Measurements from ENCODE around the gene LAMA2. TPM values are rescaled to one million over a fixed set of nuclear protein-coding genes. Genes with fewer than 3 reads are reported as not detected.
A peak's percentile ranks its signal among the peaks of the same experiment; 100 is the strongest.

The LAMA2 gene
- total and polyA plus RNA-seq, 2 experiments from 2014 or later: 0.91 to 6.4 TPM

- TF ChIP-seq CTCF (conservative IDR thresholded peaks at IDR 0.05; ENCODE audit: low read depth in 2 of 2) (peak in 1 of 2 experiments; percentile 46; a peak in 2 of 4 replicates), NANOG (IDR thresholded peaks at IDR 0.05; ENCODE audit: borderline replicate concordance) (no peak)
These were observed 251.6 kb downstream of the LAMA2 start (continued) for GRCh38 chr6:129134535-129134934.

GRCh38 chr6:129135451-129135850 lies 252.5 kb downstream of the LAMA2 start:
- H3K4me1 Mint-ChIP-seq: no peaks in the 10 kb centered on the region
- H3K27me3 Mint-ChIP-seq (ENCODE audit: insufficient read depth, low read depth, poor library complexity): no peaks in the 10 kb centered on the region
- TF ChIP-seq JUNB (IDR thresholded peaks at IDR 0.05; ENCODE audit: unreplicated experiment): no peak
- no peak for TF ChIP-seq ZNF331 (CRISPR knock-in tag; IDR thresholded peaks at IDR 0.05; ENCODE audit: low read depth)
- no peak for TF ChIP-seq EZH2 (IDR thresholded peaks at IDR 0.05; ENCODE audit: low read depth, unreplicated experiment)
- no peak for TF ChIP-seq EZH2phosphoT487 (IDR thresholded peaks at IDR 0.05; ENCODE audit: unreplicated experiment)
- no peak for TF ChIP-seq ETS1 (IDR thresholded peaks at IDR 0.05)
- no peak for TF ChIP-seq CREB1 (CRISPR knock-in tag; IDR thresholded peaks at IDR 0.05; ENCODE audit: low read depth)
- no peak for TF ChIP-seq ZNF114 (CRISPR knock-in tag; IDR thresholded peaks at IDR 0.05)
- TF ChIP-seq ZNF462 (CRISPR knock-in tag; IDR thresholded peaks at IDR 0.05): no peak
- TF ChIP-seq REST (IDR thresholded peaks at IDR 0.05; ENCODE audit: unreplicated experiment): no peak
- no peak for TF ChIP-seq STAT1 (IDR thresholded peaks at IDR 0.05; ENCODE audit: unreplicated experiment)
- TF ChIP-seq POLR2AphosphoS5 (IDR thresholded peaks at IDR 0.05; ENCODE audit: low read depth): no peak

More at GRCh38 chr6:129135451-129135850, 252.5 kb downstream of the LAMA2 start:
- no peaks in the 10 kb centered on the region for H3K79me2 ChIP-seq (replicated peaks; ENCODE audit: insufficient read depth)
- H3K4me3 ChIP-seq: no peak overlapping the region
- H3K36me3 ChIP-seq (ENCODE audit: insufficient read depth): no peaks in the 10 kb centered on the region
- H3K27me3 ChIP-seq (ENCODE audit: insufficient read depth): no peaks in the 10 kb centered on the region
- no peak overlapping the region for H3K27ac ChIP-seq (ENCODE audit: low read depth)
- H3K4me3 Mint-ChIP-seq: no peak overlapping the region
- H3K4me2 ChIP-seq: no peak overlapping the region
- no peaks in the 10 kb centered on the region for H3K9me2 ChIP-seq (ENCODE audit: insufficient read depth)
- no peak for DNase-seq (ENCODE audit: low spot score)
- no peak for ATAC-seq
- H3K27ac Mint-ChIP-seq: no peak overlapping the region
- no peaks in the 10 kb centered on the region for H3K36me3 Mint-ChIP-seq (ENCODE audit: low read depth)
- no peaks in the 10 kb centered on the region for H3K4me1 ChIP-seq (ENCODE audit: insufficient read depth)
- no peaks in the 10 kb centered on the region for H3K9me3 Mint-ChIP-seq
- no peaks in the 10 kb centered on the region for H4K20me1 ChIP-seq (replicated peaks; ENCODE audit: insufficient read depth)
- H3F3A ChIP-seq (replicated peaks; ENCODE audit: low read depth): no peaks in the 10 kb centered on the region
- no peak overlapping the region for H2AFZ ChIP-seq
